ENCODE results near the gene OR13A1. TPM values are rescaled to one million over a fixed set of nuclear protein-coding genes. Genes with fewer than 3 reads are reported as not detected.

The OR13A1 gene
- not detected in 5 replicates for total RNA-seq (2022; extraction: Qiagen RNA extraction; ENCODE audit: low read depth)

GRCh38 chr10:45315508-45315907 is at the start of gene OR13A1:
OR13A1 (minus strand) TSS chr10:45315608; CDS start chr10:45304422, 11,186 bp downstream.

Other genes with a start within 250 kb of the OR13A1 start
- 0.30 to 0.59 TPM (median 0.46 TPM) in 5 replicates for gene ALOX5, start 58.6 kb upstream of the OR13A1 start, total RNA-seq (2022; extraction: Qiagen RNA extraction; ENCODE audit: low read depth)